PC-3 (cell line): Measurements from ENCODE around the gene SMIM38. TPM values are rescaled to one million over a fixed set of nuclear protein-coding genes. Genes with fewer than 3 reads are reported as not detected.

Experiments used
- ATAC-seq: fragments of 200-7000 bp; cut with Tn5 transposase; 2 replicates; pipeline ENCODE4 v1.9.1; 2020; ENCODE audit warnings: mild to moderate bottlenecking, moderate library complexity
- BruUV-seq: library from RNA; stranded (reverse); fragments of 400-500 nt; replicated peaks from 2 replicates; lab custom pipeline; 2021; lab: Mats Ljungman, UMichigan
- CTCF ChIA-PET: fragments of 300-600 bp; sonication (Branson Sonifier 250); formaldehyde crosslinking; loops from one replicate; lab custom pipeline; 2022; ENCODE audit warnings: antibody characterized with exemption; lab: Charles Lee
- POLR2A ChIA-PET: fragments of 300-600 bp; sonication (Branson Sonifier 250); formaldehyde crosslinking; loops from one replicate; lab custom pipeline; 2022; ENCODE audit warnings: antibody characterized with exemption; ENCODE audit not compliant: unreplicated experiment; lab: Charles Lee
- DNase-seq: peaks from one replicate; pipeline ENCODE4 v3.0.0-alpha.2; 2015
- H2AFZ ChIP-seq: fragments of 300-600 bp; sonication (generic); 2 replicates; pipeline ENCODE4 v1.6.0; 2016; ENCODE audit warnings: antibody characterized with exemption, low read length
- H3F3A ChIP-seq: fragments of 300-600 bp; sonication (generic); one replicate; pipeline ENCODE4 v1.6.0; 2017; ENCODE audit warnings: antibody characterized with exemption, low read length, control low read depth, mild to moderate bottlenecking; ENCODE audit not compliant: unreplicated experiment
- H3K27ac ChIP-seq: fragments of 300-600 bp; sonication (generic); 2 replicates; pipeline ENCODE4 v1.5.1; 2016; ENCODE audit warnings: mild to moderate bottlenecking, low read length
- H3K27me3 ChIP-seq: fragments of 300-600 bp; sonication (generic); 2 replicates; pipeline ENCODE4 v1.6.1; 2016; ENCODE audit warnings: low read length, mixed read lengths
- H3K36me3 ChIP-seq: fragments of 300-600 bp; sonication (generic); 2 replicates; pipeline ENCODE4 v1.6.1; 2016; ENCODE audit warnings: low read depth, mixed run types, low read length, mixed read lengths
- H3K4me1 ChIP-seq: fragments of 300-600 bp; sonication (generic); 2 replicates; pipeline ENCODE4 v1.5.1; 2016; ENCODE audit warnings: low read length; ENCODE audit not compliant: insufficient read depth
- H3K4me2 ChIP-seq: fragments of 300-600 bp; sonication (generic); 2 replicates; pipeline ENCODE4 v1.6.0; 2016; ENCODE audit warnings: low read length
- H3K4me3 ChIP-seq: fragments of 300-600 bp; sonication (generic); 2 replicates; pipeline ENCODE4 v1.5.1; 2016; ENCODE audit warnings: mild to moderate bottlenecking, low read length, mixed read lengths
- H3K79me2 ChIP-seq: fragments of 300-600 bp; sonication (generic); 2 replicates; pipeline ENCODE4 v1.6.1; 2017; ENCODE audit warnings: low read length, mixed read lengths
- H3K9ac ChIP-seq: fragments of 300-600 bp; sonication (generic); 2 replicates; pipeline ENCODE4 v1.6.0; 2016; ENCODE audit warnings: mild to moderate bottlenecking, low read length
- H3K9me2 ChIP-seq: fragments of 300-600 bp; sonication (generic); replicated peaks from 2 replicates; pipeline ENCODE4 v1.6.1; 2016; ENCODE audit warnings: mixed run types, low read length, mixed read lengths
- H3K9me3 ChIP-seq: fragments of 300-600 bp; sonication (generic); 2 replicates; pipeline ENCODE4 v1.6.1; 2016; ENCODE audit warnings: low read length, mixed read lengths
- H4K20me1 ChIP-seq: fragments of 300-600 bp; sonication (generic); 2 replicates; pipeline ENCODE4 v1.6.1; 2016; ENCODE audit warnings: low read length, mixed read lengths
- EZH2 ChIP-seq: fragments of 300-600 bp; sonication (generic); IDR thresholded peaks from one replicate; pipeline ENCODE4 v1.6.1; 2017; ENCODE audit warnings: antibody characterized with exemption, mild to moderate bottlenecking, low read length; ENCODE audit not compliant: unreplicated experiment
- EZH2phosphoT487 ChIP-seq: fragments of 300-600 bp; sonication (generic); IDR thresholded peaks from 2 replicates; pipeline ENCODE4 v1.6.1; 2018; ENCODE audit warnings: mild to moderate bottlenecking, antibody characterized with exemption, low read length, borderline replicate concordance
- intact Hi-C: fragments of 100-400 bp; cut with micrococcal nuclease; formaldehyde crosslinking; loops from 2 replicates; pipeline ENCODE4 v1.9.0; 2023
- total RNA-seq: library from RNA; depleted of rRNA; stranded (reverse); fragments of >200 nt; gene quantifications from 2 replicates; pipeline ENCODE4 v1.2.3, GENCODE V29; 2014
- TF ChIP-seq, protein P1 (sequence below): fragments of 300-600 bp; sonication (generic); conservative IDR thresholded peaks from 2 replicates; pipeline ENCODE4 v1.5.1; 2017; ENCODE audit warnings: antibody characterized with exemption, low read depth, mild to moderate bottlenecking, low read length

SMIM38 gene
- total RNA-seq, 1 experiment from 2014 or later: 0.04 TPM

DNA sequence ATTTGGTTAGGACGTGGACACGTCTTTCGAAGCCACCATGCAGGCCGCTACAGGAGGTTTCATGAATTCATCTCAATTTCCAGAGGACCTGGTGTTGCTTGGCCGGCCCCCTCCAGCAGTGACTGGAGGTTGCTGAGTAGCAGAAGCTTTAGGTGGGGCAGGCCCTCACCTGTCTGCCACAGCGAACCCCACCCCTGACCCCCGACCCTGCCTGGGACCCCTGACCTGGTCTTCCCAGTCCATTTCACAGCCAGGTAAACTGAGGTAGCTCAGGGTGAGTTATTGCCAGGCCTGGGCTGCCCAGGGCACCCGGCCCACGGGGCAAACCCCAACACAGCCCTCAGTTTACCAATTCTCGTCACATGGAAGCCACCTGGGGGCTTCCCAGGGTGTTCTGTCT, 39.1 kb upstream of the SMIM38 start:
- Histone ChIP-seq H3K27ac (no peak overlapping the region), H3K9me2 (no peaks in the 10 kb centered on the region)
- CTCF ChIA-PET: no interaction called here

GRCh38 chr11:69119190-69119589, 36.5 kb upstream of the SMIM38 start:
- POLR2A ChIA-PET: no interaction called here
- Histone ChIP-seq H3K27ac (no peak overlapping the region), H3K27me3 (no peaks in the 10 kb centered on the region), H3K4me2 (no peak overlapping the region), H3F3A (peaks cover 4% of the 10 kb centered on the region), H2AFZ (no peak overlapping the region), H3K4me1 (peaks cover 45% of the 10 kb centered on the region), H4K20me1 (no peaks in the 10 kb centered on the region), H3K9me2 (no peaks in the 10 kb centered on the region), H3K4me3 (no peak overlapping the region), H3K36me3 (no peaks in the 10 kb centered on the region), H3K79me2 (no peaks in the 10 kb centered on the region), H3K9me3 (no peaks in the 10 kb centered on the region), H3K9ac (no peak overlapping the region)
- DNase-seq (peak; percentile 26), ATAC-seq (no peak)
- BruUV-seq: no TSS peak
- TF ChIP-seq EZH2 (no peak), EZH2phosphoT487 (no peak)
- TF ChIP-seq, protein P1, sequence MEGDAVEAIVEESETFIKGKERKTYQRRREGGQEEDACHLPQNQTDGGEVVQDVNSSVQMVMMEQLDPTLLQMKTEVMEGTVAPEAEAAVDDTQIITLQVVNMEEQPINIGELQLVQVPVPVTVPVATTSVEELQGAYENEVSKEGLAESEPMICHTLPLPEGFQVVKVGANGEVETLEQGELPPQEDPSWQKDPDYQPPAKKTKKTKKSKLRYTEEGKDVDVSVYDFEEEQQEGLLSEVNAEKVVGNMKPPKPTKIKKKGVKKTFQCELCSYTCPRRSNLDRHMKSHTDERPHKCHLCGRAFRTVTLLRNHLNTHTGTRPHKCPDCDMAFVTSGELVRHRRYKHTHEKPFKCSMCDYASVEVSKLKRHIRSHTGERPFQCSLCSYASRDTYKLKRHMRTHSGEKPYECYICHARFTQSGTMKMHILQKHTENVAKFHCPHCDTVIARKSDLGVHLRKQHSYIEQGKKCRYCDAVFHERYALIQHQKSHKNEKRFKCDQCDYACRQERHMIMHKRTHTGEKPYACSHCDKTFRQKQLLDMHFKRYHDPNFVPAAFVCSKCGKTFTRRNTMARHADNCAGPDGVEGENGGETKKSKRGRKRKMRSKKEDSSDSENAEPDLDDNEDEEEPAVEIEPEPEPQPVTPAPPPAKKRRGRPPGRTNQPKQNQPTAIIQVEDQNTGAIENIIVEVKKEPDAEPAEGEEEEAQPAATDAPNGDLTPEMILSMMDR: no peak
- intact Hi-C loops: no loop called here
- CTCF ChIA-PET: no interaction called here

More for the DNA sequence above, 39.1 kb upstream of the SMIM38 start:
- Histone ChIP-seq H3K4me1 (peaks cover 22% of the 10 kb centered on the region), H3K4me2 (no peak overlapping the region), H3K9ac (no peak overlapping the region), H3F3A (no peaks in the 10 kb centered on the region), H3K9me3 (no peaks in the 10 kb centered on the region), H3K27me3 (no peaks in the 10 kb centered on the region), H3K36me3 (no peaks in the 10 kb centered on the region), H3K4me3 (no peak overlapping the region), H2AFZ (no peak overlapping the region), H3K79me2 (no peaks in the 10 kb centered on the region), H4K20me1 (no peaks in the 10 kb centered on the region)
- POLR2A ChIA-PET: no interaction called here
- DNase-seq (no peak), ATAC-seq (no peak)
- TF ChIP-seq EZH2phosphoT487 (no peak), EZH2 (no peak)
- TF ChIP-seq, protein P1: no peak
- BruUV-seq: no TSS peak
- intact Hi-C loops: no loop called here

DNA sequence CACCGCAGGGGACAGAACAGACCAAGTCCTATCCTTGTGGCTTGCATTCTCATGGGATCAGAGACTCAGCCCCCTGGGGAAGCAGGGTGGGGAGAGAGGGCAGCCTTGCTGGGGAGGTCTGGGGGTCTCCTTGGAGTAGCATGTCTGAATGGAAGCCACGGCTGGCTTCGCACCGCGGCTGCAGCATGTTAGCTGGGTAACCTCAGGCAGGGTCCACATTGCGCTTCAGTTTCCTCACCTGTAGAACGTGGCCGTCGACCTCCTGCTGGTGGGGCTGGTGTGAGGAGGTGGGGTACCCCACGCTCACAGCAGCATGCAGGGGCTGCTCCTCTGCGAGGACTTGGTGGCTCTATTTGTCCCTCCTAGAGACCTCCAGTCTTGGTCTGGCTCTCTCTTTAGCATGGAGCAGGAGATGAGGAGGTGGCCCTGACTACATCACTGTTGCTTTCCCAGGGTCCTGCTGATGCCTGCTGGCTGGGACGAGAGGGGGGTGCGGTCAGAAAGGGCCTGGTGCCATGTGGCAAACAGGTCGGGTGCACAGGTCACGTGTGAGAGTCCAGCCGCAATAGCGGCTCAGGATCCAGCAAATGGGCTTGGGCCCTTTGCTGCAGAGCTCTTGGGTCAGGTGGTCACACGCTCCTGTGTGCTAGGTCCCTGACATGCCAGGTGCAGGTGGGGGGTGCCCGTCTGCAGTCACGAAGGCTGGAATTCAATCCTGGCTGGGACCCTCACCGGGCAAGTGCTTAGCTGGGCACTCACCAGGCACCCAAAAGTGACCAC, 35.4 kb upstream of the SMIM38 start:
- peaks cover 43% of the 10 kb centered on the region for H3K4me1 ChIP-seq
- no peaks in the 10 kb centered on the region for H3K9me2 ChIP-seq
- no TSS peak for BruUV-seq
- no peaks in the 10 kb centered on the region for H3K79me2 ChIP-seq
- TF ChIP-seq EZH2 (no peak), EZH2phosphoT487 (no peak)
- TF ChIP-seq, protein P1: no peak
- no peak for ATAC-seq
- H3K9ac ChIP-seq: no peak overlapping the region
- H3K9me3 ChIP-seq: no peaks in the 10 kb centered on the region
- H3F3A ChIP-seq: peaks cover 6% of the 10 kb centered on the region
- no peaks in the 10 kb centered on the region for H4K20me1 ChIP-seq
- ChIA-PET CTCF (no interaction called here), POLR2A (no interaction called here)
- no peak overlapping the region for H3K4me3 ChIP-seq
- no peaks in the 10 kb centered on the region for H3K27me3 ChIP-seq
- intact Hi-C loops: loop anchor here (5.0 to 10.0 kb wide), 2 partner anchors 97 to 325 kb away; no protein-coding TSS in a partner anchor
- no peaks in the 10 kb centered on the region for H3K36me3 ChIP-seq
- H3K27ac ChIP-seq: no peak overlapping the region
- H2AFZ ChIP-seq: no peak overlapping the region
- DNase-seq: no peak
- no peak overlapping the region for H3K4me2 ChIP-seq
